ENCODE data around the gene NAGPA.
"Not testable (repeated sequence)": the region's sequence is repeated elsewhere in the genome, so short reads cannot be mapped to it uniquely, and the experiment has no call there.

- TF ChIP-seq TCF3 (IDR thresholded peaks at IDR 0.05; ENCODE audit: borderline replicate concordance, insufficient read depth, low read depth, low read length); TAF1 (IDR thresholded peaks at IDR 0.05; ENCODE audit: borderline replicate concordance, low read depth, low read length); ZBTB33 (IDR thresholded peaks at IDR 0.05); ATF2 (IDR thresholded peaks at IDR 0.05; ENCODE audit: low read length); CTCF (IDR thresholded peaks at IDR 0.05 in 2 of 3, conservative IDR thresholded peaks at IDR 0.05 in 1 of 3; ENCODE audit: control insufficient read depth in 2 of 3, extremely low read depth in 1 of 3, insufficient read depth in 1 of 3, low read depth in 3 of 3, low read length in 3 of 3); ELK1 (IDR thresholded peaks at IDR 0.05; ENCODE audit: low read depth, low read length); POLR2AphosphoS5 (IDR thresholded peaks at IDR 0.05; ENCODE audit: low read length); ESRRA (IDR thresholded peaks at IDR 0.05; ENCODE audit: low read length); TCF12 (IDR thresholded peaks at IDR 0.05; ENCODE audit: low read depth, low read length); EP300 (IDR thresholded peaks at IDR 0.05; ENCODE audit: borderline replicate concordance in 1 of 2, control insufficient read depth in 1 of 2, low read depth in 2 of 2, low read length in 2 of 2); REST (IDR thresholded peaks at IDR 0.05; ENCODE audit: low read depth, low read length): not testable (repeated sequence)
Observed at GRCh38 chr16:5073771-5074170, 40.0 kb upstream of the NAGPA start.

Data from GM12878 (cell line).